ENCODE data around the gene RHBG. TPM values are rescaled to one million over a fixed set of nuclear protein-coding genes. Genes with fewer than 3 reads are reported as not detected.

RHBG gene
- polyA plus RNA-seq, 3 donors: 0.08 TPM; not detected in 2

GRCh38 chr1:156431769-156432668, 63.0 kb downstream of the RHBG start:
- H3K27ac ChIP-seq (ENCODE audit: low read depth, low read length): no peak overlapping the region
- 27 to 34% (median 28%) methylated on average over 12 of the region's 12 CpGs for WGBS, 3 donors

- whole genome bisulfite sequencing, 3 donors: 16 to 20% (median 19%) methylated on average over 11 of the region's 11 CpGs
- H3K27ac ChIP-seq (ENCODE audit: low read depth, low read length): no peak overlapping the region
These were observed 63.6 kb downstream of the RHBG start for GRCh38 chr1:156432669-156433018.

GRCh38 chr1:156433032-156433431, 64.0 kb downstream of the RHBG start:
- no peak overlapping the region for H3K27ac ChIP-seq (ENCODE audit: low read depth, low read length)
- WGBS, 3 donors: 15 to 41% (median 35%) methylated on average over 4 of the region's 4 CpGs

DNA sequence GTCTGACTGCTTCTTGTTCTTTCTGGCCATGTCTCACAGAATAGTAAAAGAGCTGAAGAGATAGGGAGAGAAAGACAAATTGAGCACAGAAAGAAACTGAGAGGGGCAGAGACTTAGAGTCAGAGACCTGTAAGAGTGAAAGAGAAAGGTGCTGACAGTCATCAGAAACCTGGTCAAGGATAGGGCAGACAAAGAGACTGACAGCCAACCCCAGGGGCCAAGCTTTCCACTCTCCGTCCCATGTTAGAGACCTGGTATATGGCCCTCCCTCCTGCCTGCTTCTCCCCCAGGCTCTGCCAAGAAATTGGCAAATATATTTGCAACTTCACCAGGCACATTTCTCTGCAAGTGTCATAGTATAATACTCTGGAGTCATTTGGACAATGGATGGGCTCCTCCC, 64.6 kb downstream of the RHBG start:
- WGBS, 3 donors: 50 to 80% (median 79%) methylated on average over 1 of the region's 1 CpG
- no peak overlapping the region for H3K27ac ChIP-seq (ENCODE audit: low read depth, low read length)

Other genes with a start within 250 kb of the RHBG start
- gene SEMA4A, start 215.6 kb upstream of the RHBG start, polyA plus RNA-seq: 1 to 10 TPM; 2.1 to 9.5 (median 7.4) TPM
- gene SLC25A44, start 175.1 kb upstream of the RHBG start, polyA plus RNA-seq: 10 to 100 TPM in 2 of 3 donors, 1 to 10 TPM in 1; 6.6 to 27.6 (median 13.8) TPM
- gene PMF1, start 156.2 kb upstream of the RHBG start, polyA plus RNA-seq: 10 to 100 TPM; 32.3 to 59.8 (median 55.4) TPM
- 1 to 10 TPM in 1 of 3 donors, under 1 TPM in 2; 0.31 to 2.8 (median 0.71) TPM for gene BGLAP, start 127.0 kb upstream of the RHBG start, polyA plus RNA-seq
- 1 to 10 TPM in 1 of 3 donors, under 1 TPM in 2; 0.67 to 1.1 (median 0.79) TPM for gene PAQR6, start 121.2 kb upstream of the RHBG start, polyA plus RNA-seq
- 10 to 100 TPM; 24.1 to 34.4 (median 28.3) TPM for gene SMG5, start 86.4 kb upstream of the RHBG start, polyA plus RNA-seq
- 1 to 10 TPM; 1.8 to 3.1 (median 2.5) TPM for gene TMEM79, start 84.9 kb upstream of the RHBG start, polyA plus RNA-seq
- gene GLMP, start 73.5 kb upstream of the RHBG start, polyA plus RNA-seq: 10 to 100 TPM; 19.3 to 41.2 (median 37.2) TPM
- gene VHLL, start 69.9 kb upstream of the RHBG start, polyA plus RNA-seq: not detected
- 100 to 1,000 TPM in 2 of 3 donors, 10 to 100 TPM in 1; 96.5 to 152 (median 100) TPM for gene CCT3, start 30.9 kb upstream of the RHBG start, polyA plus RNA-seq
- under 1 TPM; 0.18 to 0.67 (median 0.39) TPM for gene TSACC, start 30.7 kb upstream of the RHBG start, polyA plus RNA-seq
- 10 to 100 TPM; 13.4 to 28.7 (median 17.4) TPM for gene MEF2D, start 131.6 kb downstream of the RHBG start, polyA plus RNA-seq
- under 1 TPM; 0.03 to 0.22 (median 0.22) TPM for gene IQGAP3, start 203.4 kb downstream of the RHBG start, polyA plus RNA-seq
- gene TTC24, start 210.5 kb downstream of the RHBG start, polyA plus RNA-seq: under 1 TPM in 2 of 3 donors, not detected in 1; 0.10 to 0.17 TPM
- 10 to 100 TPM; 46.5 to 65.9 (median 52.1) TPM for gene NAXE, start 222.6 kb downstream of the RHBG start, polyA plus RNA-seq
- 10 to 100 TPM; 12.5 to 42.2 (median 29.1) TPM for gene GPATCH4, start 232.3 kb downstream of the RHBG start, polyA plus RNA-seq

Measured in adipose tissue (tissue), 3 donors.